8988T (cell line): ENCODE measurements around the gene BCAP31.
"Not testable (repeated sequence)": the region's sequence is repeated elsewhere in the genome, so short reads cannot be mapped to it uniquely, and the experiment has no call there.

Experiments
- DNase-seq: peaks from one replicate; pipeline ENCODE4 v3.0.0; 2011

Gene BCAP31

DNA sequence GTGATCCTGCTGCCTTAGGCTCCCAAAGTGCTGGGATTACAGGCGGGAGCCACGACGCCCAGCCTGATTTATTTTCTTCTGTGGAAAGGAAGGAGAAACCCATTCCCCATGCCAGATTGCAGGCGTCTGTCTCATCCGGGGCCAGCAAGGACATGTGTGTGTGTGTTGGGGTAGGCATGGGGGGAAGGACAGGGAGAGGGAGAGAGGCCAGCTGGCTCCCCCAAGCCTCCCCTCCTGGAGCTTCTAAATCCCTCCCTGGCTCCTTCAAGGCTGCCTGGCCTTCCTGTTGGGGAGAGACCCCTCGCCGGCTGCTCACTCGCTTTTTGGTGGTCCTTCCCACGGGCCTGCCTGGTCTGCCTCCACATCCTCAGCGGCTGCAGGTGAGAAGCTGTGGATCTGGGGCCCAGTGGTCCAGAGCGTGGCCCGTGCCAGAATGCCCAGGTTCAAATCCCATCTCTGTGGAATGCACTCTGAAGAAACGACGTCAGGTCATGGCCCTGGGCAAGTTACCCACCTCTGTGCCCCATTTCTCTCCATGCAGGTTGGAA is 38.5 kb upstream of the BCAP31 start:
- DNase-seq, result no peak

DNA sequence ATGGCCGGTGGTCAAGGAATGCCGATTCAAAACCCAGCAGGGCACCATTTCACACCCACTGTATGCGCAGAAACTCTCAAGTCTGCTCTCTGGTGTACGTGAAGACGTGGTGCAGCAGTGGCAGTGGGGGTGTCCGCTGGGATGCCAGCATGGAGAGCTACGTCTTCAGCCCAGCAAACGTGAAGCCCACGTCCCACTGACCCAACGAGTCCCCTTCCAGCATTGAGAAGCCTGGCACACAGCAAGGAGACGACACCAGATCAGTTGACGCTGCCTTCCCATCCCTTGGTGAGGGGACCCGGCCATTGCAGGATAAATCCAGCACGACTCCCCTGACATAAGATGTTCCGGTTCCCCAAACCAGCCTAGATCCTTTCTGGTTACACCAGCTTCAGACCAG is 37.7 kb upstream of the BCAP31 start:
- DNase-seq, result no peak

GRCh38 chrX:153755136-153755535 is 30.9 kb upstream of the BCAP31 start:
- DNase-seq, result no peak

DNA sequence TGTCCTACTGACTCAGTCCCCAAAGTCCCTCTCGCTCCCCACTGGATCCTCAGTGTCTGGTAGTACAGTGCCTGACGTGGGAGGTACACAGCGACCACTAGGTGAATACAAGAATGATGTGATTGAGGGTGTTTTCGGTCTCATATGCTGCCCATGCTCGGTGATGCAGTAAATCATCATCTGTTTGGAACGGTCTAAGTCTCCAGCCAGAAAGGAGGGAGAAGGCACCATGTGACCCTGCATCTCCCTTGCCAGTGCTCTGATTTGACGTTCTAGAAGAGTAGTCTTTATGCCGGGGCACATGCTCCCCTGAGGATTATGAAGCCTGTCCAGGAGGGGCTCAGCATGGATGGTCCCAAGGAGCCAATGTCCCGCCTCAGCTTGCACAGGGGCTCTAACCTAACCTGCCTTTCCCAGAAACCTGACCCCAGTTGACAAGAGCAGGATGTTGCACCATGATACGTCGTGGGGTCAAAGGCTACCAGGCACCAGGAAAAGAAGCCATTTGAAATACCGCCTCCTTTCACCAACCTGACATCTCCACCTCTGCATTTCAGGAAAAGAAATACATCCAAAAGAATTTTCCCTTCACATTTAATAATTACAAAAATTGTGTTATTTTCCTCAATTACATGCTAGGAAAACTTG is 26.1 kb upstream of the BCAP31 start:
- DNase-seq, result no peak

DNA sequence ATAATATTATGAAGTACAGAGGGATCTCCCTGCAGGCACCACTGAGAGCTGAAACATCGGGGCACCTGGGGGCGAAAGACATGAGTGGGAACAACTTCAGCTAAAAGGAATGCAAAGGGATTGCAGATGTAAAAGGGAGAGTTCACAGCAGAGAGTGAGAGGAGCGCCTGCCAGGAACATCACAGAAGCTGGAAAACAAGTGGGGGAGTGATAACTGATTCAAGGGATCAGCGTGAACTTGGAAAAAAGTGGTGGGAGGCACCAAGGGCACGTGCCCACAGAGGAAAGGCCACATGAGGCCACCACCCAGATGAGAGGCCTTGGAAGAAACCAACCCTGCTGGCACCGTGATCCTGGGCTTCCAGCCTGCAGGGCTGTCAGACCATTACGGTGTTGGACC is 24.8 kb upstream of the BCAP31 start:
- DNase-seq, result not testable (repeated sequence)

DNA sequence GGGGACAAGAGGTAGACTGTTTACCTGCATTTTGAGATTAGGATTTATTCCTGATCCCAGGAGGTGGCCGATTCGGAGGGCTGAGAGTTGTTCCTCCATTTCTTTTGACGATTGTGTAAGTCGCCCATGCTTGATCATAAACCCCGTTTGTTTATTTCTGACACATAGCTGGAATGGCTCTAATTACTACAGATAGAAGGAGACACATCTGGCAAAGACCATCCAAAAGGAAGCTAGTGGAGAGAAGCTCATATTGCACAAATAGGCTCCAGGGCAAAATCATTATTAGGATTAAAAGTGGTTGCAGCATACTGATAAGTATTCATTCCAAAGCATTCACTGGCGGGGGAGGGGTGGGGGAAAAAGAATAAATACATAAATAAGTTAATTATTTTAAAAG is 22.8 kb upstream of the BCAP31 start:
- not testable (repeated sequence) for DNase-seq

DNA sequence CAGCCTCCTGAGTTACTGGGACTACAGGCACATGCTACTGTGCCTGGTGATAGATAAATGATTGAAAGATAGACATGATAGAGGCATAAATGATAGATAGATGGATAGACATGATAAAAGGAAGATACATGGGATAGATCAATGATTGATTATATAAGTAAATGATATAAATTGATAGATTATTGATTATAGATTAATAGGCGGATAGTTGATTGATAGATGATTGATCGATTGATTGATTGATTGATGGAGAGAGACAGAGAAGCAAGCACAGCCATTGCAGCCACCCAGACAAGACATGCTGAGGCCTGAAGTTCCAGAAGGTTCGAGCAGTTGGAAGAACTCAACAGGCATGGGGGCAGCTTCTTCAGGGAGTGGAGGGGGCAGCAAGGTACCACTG is 22.2 kb upstream of the BCAP31 start:
- no peak for DNase-seq

DNA sequence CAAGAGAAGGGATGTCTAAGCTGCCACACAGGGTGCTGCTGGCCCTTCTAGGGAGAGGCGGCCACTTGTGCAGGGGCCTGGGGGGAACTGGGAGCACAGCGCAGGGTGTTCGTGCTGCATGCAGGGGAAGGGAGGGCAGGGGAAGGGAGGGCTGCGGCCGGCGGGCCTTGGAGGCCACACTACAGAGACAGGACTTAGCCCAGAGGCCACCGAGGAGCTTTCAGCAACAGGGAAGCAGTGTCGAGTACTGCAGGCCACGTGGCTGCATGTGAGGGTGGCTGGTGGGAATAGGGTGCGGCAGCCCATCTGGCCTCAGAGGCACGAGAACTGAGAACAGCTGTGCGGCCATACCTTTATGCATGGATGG is 20.9 kb upstream of the BCAP31 start:
- DNase-seq, result not testable (repeated sequence)

- no peak for DNase-seq
Observed at GRCh38 chrX:153744210-153745066, 20.3 kb upstream of the BCAP31 start.

- not testable (repeated sequence) for DNase-seq
Observed at GRCh38 chrX:153743468-153744209, 19.5 kb upstream of the BCAP31 start.

DNA sequence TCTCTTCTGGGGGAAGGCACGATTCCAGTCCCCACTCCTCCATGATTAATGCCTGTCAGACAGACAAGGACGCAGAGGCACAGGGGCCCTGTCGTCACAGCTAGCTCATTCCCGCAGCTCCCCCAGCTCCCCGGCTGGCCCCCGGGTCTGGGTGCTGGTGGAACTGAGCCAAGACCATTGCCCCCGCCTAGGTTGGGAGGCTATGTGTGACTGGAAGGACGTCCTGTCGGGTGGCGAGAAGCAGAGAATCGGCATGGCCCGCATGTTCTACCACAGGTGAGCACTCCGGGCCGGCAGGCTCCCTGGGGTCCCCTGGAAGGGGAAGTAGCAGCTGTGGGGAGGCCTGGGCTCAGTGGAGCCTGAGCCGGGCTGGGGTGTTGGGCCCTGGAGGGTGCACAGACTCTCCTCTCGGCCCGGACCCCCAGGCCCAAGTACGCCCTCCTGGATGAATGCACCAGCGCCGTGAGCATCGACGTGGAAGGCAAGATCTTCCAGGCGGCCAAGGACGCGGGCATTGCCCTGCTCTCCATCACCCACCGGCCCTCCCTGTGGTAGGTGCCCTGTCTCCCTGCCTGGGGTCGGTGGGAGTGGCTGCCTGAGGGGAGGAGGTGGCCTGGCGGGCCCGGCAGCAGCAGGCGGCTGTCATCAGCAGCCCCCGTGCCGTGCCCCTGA is 18.7 kb upstream of the BCAP31 start:
- not testable (repeated sequence) for DNase-seq

GRCh38 chrX:153742111-153742510 is 17.9 kb upstream of the BCAP31 start:
- DNase-seq, result not testable (repeated sequence)

DNA sequence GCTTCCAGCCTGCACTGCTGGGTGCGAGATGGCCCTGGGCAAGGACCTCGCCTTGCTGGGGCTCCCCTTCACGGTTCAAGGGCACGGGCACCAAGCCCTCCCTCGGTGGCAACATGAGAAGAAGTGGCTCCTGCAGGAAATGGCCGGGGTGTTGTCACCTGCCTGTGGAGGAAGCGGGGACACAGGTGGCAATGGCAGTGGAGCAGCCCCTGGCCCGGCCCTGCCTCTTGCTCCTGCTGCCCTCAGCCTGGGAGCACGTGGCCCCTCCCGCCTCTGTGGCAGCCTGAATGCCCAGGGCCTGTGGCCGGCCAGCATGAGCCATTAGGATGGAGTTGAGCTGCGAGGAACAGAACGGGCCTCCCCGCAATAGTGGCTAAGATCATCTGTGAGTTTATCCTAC is 17.3 kb upstream of the BCAP31 start:
- no peak for DNase-seq

DNA sequence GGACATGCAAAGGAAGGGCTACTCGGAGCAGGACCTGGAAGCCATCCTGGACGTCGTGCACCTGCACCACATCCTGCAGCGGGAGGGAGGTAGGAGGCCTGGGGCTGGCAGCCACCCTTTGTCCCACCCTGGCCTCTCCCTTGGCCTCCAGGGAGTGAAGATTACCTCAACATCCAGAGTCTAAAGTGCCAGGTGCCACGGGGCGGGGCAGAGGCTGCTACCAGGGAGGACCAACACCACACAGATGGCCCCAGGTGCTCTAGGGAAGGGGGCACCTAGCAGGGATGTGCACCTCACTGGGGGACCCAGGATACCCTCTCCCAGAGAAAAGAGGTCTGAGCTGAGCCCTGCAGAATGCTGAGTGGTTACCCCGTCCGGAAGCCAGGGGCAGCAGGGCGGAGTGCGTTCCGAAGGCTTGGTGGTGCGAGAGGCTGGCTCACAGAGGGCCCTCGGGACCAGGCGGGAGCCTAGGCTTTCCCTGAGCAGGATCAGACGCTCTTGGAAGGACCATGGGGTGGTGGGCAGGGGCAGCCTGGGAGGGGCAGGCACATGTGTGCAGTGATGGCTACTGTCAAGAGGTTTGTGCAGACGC is 16.5 kb upstream of the BCAP31 start:
- no peak for DNase-seq

DNA sequence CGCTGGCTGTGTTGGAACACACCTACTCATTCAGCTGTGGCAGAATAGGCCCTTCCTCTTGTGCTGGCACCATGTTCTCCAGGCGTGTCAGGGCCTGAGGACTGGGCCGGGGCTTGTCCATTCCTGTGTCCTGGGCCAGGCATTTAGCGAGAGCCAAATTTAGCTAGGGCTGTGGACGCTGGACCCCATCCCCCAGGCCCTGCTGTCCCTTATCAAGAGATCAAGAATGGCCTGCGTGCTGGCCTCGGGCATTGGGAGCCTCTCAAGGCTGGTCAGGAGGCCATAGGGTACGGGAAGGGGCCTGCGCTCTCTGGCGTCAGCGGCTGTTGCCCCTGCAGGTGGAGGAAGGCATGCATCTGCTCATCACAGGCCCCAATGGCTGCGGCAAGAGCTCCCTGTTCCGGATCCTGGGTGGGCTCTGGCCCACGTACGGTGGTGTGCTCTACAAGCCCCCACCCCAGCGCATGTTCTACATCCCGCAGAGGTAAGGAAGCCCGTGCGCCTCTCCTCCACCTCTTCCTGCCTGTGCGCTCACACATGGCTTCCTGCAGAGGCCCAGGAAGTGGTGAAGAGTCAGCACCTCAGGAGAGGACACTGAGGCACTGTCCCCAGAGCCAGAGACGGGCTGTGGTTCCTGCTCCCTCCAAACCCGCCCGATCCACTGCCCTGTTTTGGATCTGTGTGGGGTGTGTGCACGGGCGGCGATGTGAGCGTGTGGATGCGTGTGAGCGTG is 15.7 kb upstream of the BCAP31 start:
- DNase-seq, result no peak

DNA sequence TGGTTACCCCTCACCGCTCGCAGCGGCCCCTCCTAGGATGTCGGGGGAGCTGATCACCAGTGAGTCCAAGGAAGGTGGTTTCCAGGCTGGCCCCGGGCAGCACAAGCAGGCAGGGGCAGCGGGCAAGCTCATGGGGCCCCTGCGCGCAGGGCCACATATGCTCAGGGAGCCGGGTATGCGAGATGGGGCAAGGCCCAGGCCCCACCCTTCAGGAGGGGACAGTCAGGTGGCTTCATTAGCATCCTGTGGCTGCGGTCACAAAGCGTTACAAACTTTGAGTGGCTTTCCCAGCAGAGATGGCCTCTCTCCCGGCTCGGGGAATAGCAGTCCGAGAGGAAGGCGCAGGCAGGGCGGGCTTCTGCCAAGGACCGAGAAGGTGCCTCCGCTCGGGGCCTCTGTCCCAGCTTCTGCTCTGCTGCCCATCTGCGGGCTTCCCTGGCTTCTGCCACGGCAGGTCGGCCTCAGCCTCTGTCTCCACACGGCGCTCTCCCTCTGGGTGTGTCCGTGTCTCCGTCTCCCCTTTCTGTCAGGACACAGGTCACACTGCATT is 13.9 kb upstream of the BCAP31 start:
- no peak for DNase-seq

DNA sequence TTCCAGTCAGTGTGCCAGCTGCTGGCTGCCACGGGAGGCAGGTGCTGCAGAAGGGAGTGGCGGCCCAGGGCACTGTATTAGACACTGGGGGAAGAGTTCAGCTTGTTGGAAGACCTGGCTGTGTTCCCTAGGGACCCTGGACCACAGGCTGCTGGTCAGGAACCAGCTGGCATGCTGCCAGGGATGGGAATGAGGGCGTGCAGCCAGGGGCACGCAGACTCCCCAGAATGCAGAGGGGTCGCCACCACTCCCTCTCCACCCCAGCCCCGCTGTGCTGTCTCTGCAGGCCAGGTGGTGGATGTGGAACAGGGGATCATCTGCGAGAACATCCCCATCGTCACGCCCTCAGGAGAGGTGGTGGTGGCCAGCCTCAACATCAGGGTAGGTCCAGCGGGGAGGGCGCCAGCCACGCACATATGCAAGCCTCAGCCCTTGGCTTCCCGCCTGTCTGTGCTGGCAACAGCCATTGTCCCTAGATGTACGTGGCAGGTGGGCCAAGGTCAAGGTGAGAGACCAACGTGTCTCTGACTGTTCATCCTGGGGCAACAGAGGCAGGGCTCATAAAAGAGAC is 12.8 kb upstream of the BCAP31 start:
- no peak for DNase-seq

DNA sequence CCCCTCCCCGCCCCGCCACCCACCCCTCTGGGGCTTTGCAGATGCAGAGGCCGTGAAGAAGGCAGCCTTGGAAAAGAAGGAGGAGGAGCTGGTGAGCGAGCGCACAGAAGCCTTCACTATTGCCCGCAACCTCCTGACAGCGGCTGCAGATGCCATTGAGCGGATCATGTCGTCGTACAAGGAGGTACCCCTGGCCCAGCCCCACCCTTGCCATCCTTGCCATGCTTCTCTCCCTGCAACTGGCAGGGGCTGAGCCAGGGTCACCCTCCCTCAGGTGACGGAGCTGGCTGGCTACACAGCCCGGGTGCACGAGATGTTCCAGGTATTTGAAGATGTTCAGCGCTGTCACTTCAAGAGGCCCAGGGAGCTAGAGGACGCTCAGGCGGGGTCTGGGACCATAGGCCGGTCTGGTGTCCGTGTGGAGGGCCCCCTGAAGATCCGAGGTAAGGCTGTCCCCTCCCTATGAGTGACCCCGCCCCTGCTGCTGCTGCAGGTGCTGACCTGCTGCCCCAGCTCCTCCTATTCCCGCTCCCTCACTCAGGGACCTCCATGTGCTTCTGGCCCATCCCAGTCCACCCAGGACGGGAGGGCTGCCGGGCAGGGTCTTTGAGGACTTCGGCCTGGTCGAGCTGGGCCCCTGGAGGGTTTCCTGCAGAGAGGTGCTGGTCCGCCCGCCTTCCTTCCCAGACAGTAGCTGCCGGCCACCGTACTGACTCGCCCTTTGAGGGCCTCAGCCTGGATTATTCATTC is 12.1 kb upstream of the BCAP31 start:
- DNase-seq, result no peak

- DNase-seq, result no peak
Observed at GRCh38 chrX:153735274-153735673, 11.1 kb upstream of the BCAP31 start.

GRCh38 chrX:153734871-153735270 is 10.7 kb upstream of the BCAP31 start:
- DNase-seq, result no peak
